CD14-positive monocyte (primary cell): ENCODE results near the gene WFDC1. TPM values are rescaled to one million over a fixed set of nuclear protein-coding genes. Genes with fewer than 3 reads are reported as not detected.
"Not testable (repeated sequence)": the region's sequence is repeated elsewhere in the genome, so short reads cannot be mapped to it uniquely, and the experiment has no call there.

Source experiments
- DNase-seq, 3 donors: peaks; one replicate each; pipeline ENCODE4 v3.0.0-alpha.2; 2011 to 2022
- H2AFZ ChIP-seq: 2 replicates; pipeline ENCODE4 v1.6.0; 2012; ENCODE audit warnings: mild to moderate bottlenecking, low read depth, low read length, inconsistent platforms; ENCODE audit not compliant: insufficient read depth, poor library complexity, severe bottlenecking
- H3K27ac ChIP-seq, 2 donors: 1 replicate in 1 of 2; 2 replicates in 1 of 2; pipeline ENCODE4 v1.5.1; 2012 to 2013; ENCODE audit warnings: low read length in 2 of 2, control low read depth in 1 of 2, inconsistent platforms in 1 of 2, low read depth in 1 of 2, mild to moderate bottlenecking in 1 of 2
- H3K27me3 ChIP-seq, 2 donors: one replicate each; pipeline versions ENCODE4 v1.6.0 to v1.6.1; 2011 to 2013; ENCODE audit warnings: low read length in 2 of 2; ENCODE audit not compliant: control insufficient read depth in 2 of 2, insufficient read depth in 2 of 2
- H3K36me3 ChIP-seq, 2 donors: replicated peaks in 1 of 2; 1 replicate in 1 of 2; 2 replicates in 1 of 2; pipeline versions ENCODE4 v1.5.1 to v1.6.1; 2012 to 2013; ENCODE audit warnings: low read length in 2 of 2, control low read depth in 1 of 2, inconsistent platforms in 1 of 2, mild to moderate bottlenecking in 1 of 2; ENCODE audit not compliant: insufficient read depth in 2 of 2, control insufficient read depth in 1 of 2
- H3K4me1 ChIP-seq, 2 donors: 1 replicate in 1 of 2; 2 replicates in 1 of 2; pipeline versions ENCODE4 v1.5.1 to v1.6.1; 2012 to 2013; ENCODE audit warnings: low read length in 2 of 2, control low read depth in 1 of 2, inconsistent platforms in 1 of 2, mild to moderate bottlenecking in 1 of 2, moderate library complexity in 1 of 2; ENCODE audit not compliant: insufficient read depth in 2 of 2, control insufficient read depth in 1 of 2
- H3K4me2 ChIP-seq: replicated peaks from 2 replicates; pipeline ENCODE3; 2012; ENCODE audit warnings: low read length, moderate library complexity, mild to moderate bottlenecking; ENCODE audit not compliant: poor library complexity, severe bottlenecking; ENCODE audit errors: extremely low read depth
- H3K4me3 ChIP-seq, 3 experiments: fragments of 200-600 bp in 1 of 3; sonication (generic) in 1 of 3; replicated peaks in 1 of 3; 1 replicate in 2 of 3; 2 replicates in 1 of 3; pipeline ENCODE4 v1.5.1; 2011 to 2013; ENCODE audit warnings: low read length in 3 of 3, mild to moderate bottlenecking in 3 of 3, control low read depth in 2 of 3, low read depth in 2 of 3, inconsistent platforms in 1 of 3, moderate library complexity in 1 of 3
- H3K79me2 ChIP-seq: 2 replicates; pipeline ENCODE4 v1.6.0; 2012; ENCODE audit warnings: mild to moderate bottlenecking, control low read depth, inconsistent platforms, low read length, moderate library complexity; ENCODE audit not compliant: insufficient read depth
- H3K9ac ChIP-seq: 2 replicates; pipeline ENCODE4 v1.6.0; 2017; ENCODE audit warnings: low read length, mild to moderate bottlenecking; ENCODE audit not compliant: insufficient read depth, poor library complexity, severe bottlenecking
- H3K9me3 ChIP-seq, 2 donors: replicated peaks in 1 of 2; 1 replicate in 1 of 2; 2 replicates in 1 of 2; pipeline versions ENCODE4 v1.5.1 to v1.6.1; 2012 to 2013; ENCODE audit warnings: low read length in 2 of 2, control low read depth in 1 of 2; ENCODE audit not compliant: control insufficient read depth in 1 of 2, insufficient read depth in 1 of 2
- H4K20me1 ChIP-seq: 2 replicates; pipeline ENCODE4 v1.6.0; 2012; ENCODE audit warnings: mild to moderate bottlenecking, low read length, control low read depth, moderate library complexity; ENCODE audit not compliant: insufficient read depth
- H3K27ac Mint-ChIP-seq, 7 donors: one replicate each; pipeline ENCODE4 v1.8.0; 2020; ENCODE audit warnings: mild to moderate bottlenecking in 7 of 7, mixed read lengths in 7 of 7, moderate library complexity in 6 of 7, inconsistent platforms in 2 of 7
- H3K27me3 Mint-ChIP-seq, 3 donors: one replicate each; pipeline ENCODE4 v1.8.0; 2021 to 2022; ENCODE audit warnings: low read depth in 3 of 3, mild to moderate bottlenecking in 3 of 3, mixed read lengths in 3 of 3, moderate library complexity in 3 of 3, inconsistent platforms in 1 of 3
- H3K36me3 Mint-ChIP-seq, 2 donors: one replicate each; pipeline ENCODE4 v1.8.0; 2020; ENCODE audit warnings: mixed read lengths in 2 of 2, inconsistent platforms in 1 of 2, mild to moderate bottlenecking in 1 of 2
- H3K4me1 Mint-ChIP-seq: one replicate; pipeline ENCODE4 v1.8.0; 2020; ENCODE audit warnings: mild to moderate bottlenecking, mixed read lengths
- H3K4me3 Mint-ChIP-seq, 2 donors: one replicate each; pipeline ENCODE4 v1.8.0; 2020; ENCODE audit warnings: mild to moderate bottlenecking in 2 of 2, mixed read lengths in 2 of 2, moderate library complexity in 1 of 2
- H3K9me3 Mint-ChIP-seq, 7 donors: one replicate each; pipeline ENCODE4 v1.8.0; 2020 to 2022; ENCODE audit warnings: mixed read lengths in 7 of 7, mild to moderate bottlenecking in 6 of 7, moderate library complexity in 6 of 7, inconsistent platforms in 2 of 7
- CTCF ChIP-seq: fragments of 200-600 bp; IDR thresholded peaks from one replicate; pipeline ENCODE4 v1.8.0; 2022; ENCODE audit warnings: antibody characterized with exemption, mild to moderate bottlenecking
- WGBS: methylation state at CpG from one replicate; pipeline ENCODE4 v1.1.5; 2013; ENCODE audit warnings: missing lambda C conversion rate; ENCODE audit not compliant: insufficient coverage; 5-methylcytosine and 5-hydroxymethylcytosine counted together
- intact Hi-C, 2 donors: fragments of 100-400 bp; cut with micrococcal nuclease; formaldehyde crosslinking; loops; one replicate each; pipeline versions ENCODE4 v1.15.0 to v1.15.1; 2023
- polyA plus RNA-seq, 3 donors: library from polyadenylated mRNA; depleted of rRNA in 1 of 3; unstranded in 2 of 3; stranded (reverse) in 1 of 3; fragments of 300-500 nt in 2 of 3; fragments of >200 nt in 1 of 3; fragmentation: Illumina TruSeq in 2 of 3; gene quantifications; 1 replicate in 2 of 3; 2 replicates in 1 of 3; pipeline ENCODE4 v1.2.3, GENCODE V29; 2012 to 2021

WFDC1 gene
- polyA plus RNA-seq, 3 donors: not detected

GRCh38 chr16:84340325-84341040 is 45.8 kb downstream of the WFDC1 start:
- peaks cover 8 to 16% (median 13%) of the 10 kb centered on the region in 3 donors for H3K27me3 Mint-ChIP-seq
- WGBS: 95% methylated on average over 7 of the region's 18 CpGs
- H3K4me2 ChIP-seq: no peak overlapping the region
- H3K4me1 ChIP-seq: peaks cover 0 to 3% of the 10 kb centered on the region in 2 donors
- no peak overlapping the region for H3K4me3 ChIP-seq
- no peak overlapping the region for H3K27ac ChIP-seq
- no peak for TF ChIP-seq CTCF
- no peaks in the 10 kb centered on the region for H3K36me3 ChIP-seq
- no peaks in the 10 kb centered on the region for H3K27me3 ChIP-seq
- no peak overlapping the region for H3K9ac ChIP-seq
- DNase-seq: peak in 2 of 3 donors; percentile 4 to 44
- no peak overlapping the region for H2AFZ ChIP-seq
- H3K9me3 ChIP-seq: peaks cover 3 to 6% of the 10 kb centered on the region in 2 donors
- H3K9me3 Mint-ChIP-seq: peaks cover 3 to 27% (median 19%) of the 10 kb centered on the region in 7 donors
- no peak overlapping the region for H3K27ac Mint-ChIP-seq
- peaks cover 9% of the 10 kb centered on the region for H3K4me1 Mint-ChIP-seq
- intact Hi-C loops: no loop called here
- H3K4me3 Mint-ChIP-seq: no peak overlapping the region
- no peaks in the 10 kb centered on the region for H3K36me3 Mint-ChIP-seq
- no peaks in the 10 kb centered on the region for H4K20me1 ChIP-seq
- no peaks in the 10 kb centered on the region for H3K79me2 ChIP-seq

DNA sequence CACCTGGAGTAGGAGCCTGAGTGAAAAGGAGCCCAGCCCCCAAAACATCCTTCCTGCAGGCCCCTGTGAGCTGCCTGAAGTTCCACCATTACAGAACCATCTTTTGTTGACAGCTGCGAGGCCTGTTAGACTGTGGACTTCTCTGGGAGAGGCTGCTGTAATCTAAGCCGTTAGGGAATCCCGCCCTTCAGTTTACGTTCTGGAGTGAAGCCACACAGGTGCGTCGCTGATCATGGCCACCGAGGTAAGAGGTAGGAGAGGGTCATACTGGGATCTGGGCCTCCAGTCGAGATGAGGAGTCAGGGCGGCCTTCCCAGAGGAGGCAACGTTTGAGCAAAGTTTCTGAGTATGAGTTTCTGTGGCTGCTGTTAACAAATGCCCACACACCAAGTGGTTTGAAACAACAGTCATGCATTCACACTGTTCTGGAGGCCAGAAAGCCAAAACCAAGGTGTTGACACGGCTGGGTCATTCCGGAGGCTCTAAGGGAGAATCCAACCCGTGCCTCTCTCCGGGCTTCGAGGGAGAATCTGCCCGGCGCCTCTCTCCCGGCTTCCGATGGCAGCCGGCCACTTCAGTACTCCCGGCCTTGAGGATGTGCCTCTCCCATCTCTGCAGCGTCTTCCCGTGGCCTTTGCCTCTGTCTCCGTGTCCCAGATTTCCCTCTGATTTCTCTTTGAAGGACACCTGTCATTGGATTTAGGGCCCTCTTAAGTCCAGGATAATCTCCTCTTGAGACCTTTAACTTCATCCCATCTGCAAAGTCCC is 47.0 kb downstream of the WFDC1 start:
- H3K36me3 Mint-ChIP-seq: no peaks in the 10 kb centered on the region
- Histone ChIP-seq H3K4me3 (no peak overlapping the region), H3K4me2 (no peak overlapping the region), H2AFZ (no peak overlapping the region), H3K36me3 (no peaks in the 10 kb centered on the region), H4K20me1 (no peaks in the 10 kb centered on the region), H3K9me3 (peaks cover 1 to 6% of the 10 kb centered on the region in 2 donors), H3K27me3 (no peaks in the 10 kb centered on the region), H3K27ac (no peak overlapping the region), H3K9ac (no peak overlapping the region), H3K79me2 (no peaks in the 10 kb centered on the region), H3K4me1 (peaks cover 0 to 3% of the 10 kb centered on the region in 2 donors)
- no peak overlapping the region for H3K27ac Mint-ChIP-seq
- H3K4me1 Mint-ChIP-seq: peaks cover 9% of the 10 kb centered on the region
- peaks cover 10 to 16% (median 12%) of the 10 kb centered on the region in 3 donors for H3K27me3 Mint-ChIP-seq
- 96% methylated on average over 23 of the region's 24 CpGs for WGBS
- no peak for DNase-seq
- intact Hi-C loops: no loop called here
- TF ChIP-seq CTCF: no peak
- H3K4me3 Mint-ChIP-seq: no peak overlapping the region
- H3K9me3 Mint-ChIP-seq: peaks cover 3 to 17% (median 13%) of the 10 kb centered on the region in 7 donors

DNA sequence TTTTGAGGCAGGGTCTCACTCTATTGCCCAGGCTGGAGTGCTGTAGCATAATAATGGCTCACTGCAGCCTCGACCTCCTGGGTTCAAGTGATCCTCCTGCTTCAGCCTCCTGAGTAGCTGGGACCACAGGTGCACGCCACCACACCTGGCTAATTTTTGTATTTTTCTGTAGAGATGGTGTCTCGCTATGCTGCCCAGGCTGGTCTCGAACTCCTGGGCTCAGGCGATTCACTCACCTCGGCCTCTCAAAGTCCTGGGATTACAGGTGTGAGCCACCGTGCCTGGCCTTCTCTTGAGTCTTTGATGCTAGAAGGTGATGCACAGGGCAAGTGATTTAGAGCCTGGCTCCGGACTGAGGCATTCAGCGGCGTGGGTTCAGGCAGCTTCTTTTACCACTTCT is 49.1 kb downstream of the WFDC1 start:
- H3K27me3 ChIP-seq: not testable (repeated sequence)

More for the DNA sequence above, 49.1 kb downstream of the WFDC1 start:
- H3K4me2 ChIP-seq, H3K9ac ChIP-seq, H3K36me3 Mint-ChIP-seq, H4K20me1 ChIP-seq, H3K4me1 Mint-ChIP-seq, H3K4me3 ChIP-seq, H2AFZ ChIP-seq, H3K9me3 Mint-ChIP-seq, H3K4me3 Mint-ChIP-seq, H3K36me3 ChIP-seq, H3K9me3 ChIP-seq, H3K79me2 ChIP-seq, DNase-seq, H3K4me1 ChIP-seq, intact Hi-C loops, H3K27ac Mint-ChIP-seq, H3K27ac ChIP-seq: not testable (repeated sequence)
- 96% methylated on average over 4 of the region's 10 CpGs for WGBS
- peaks cover 12 to 13% (median 13%) of the 10 kb centered on the region in 3 donors for H3K27me3 Mint-ChIP-seq
